Measurements from ENCODE around the gene XYLB.
A peak's percentile ranks its signal among the peaks of the same experiment; 100 is the strongest.

Gene XYLB

DNA sequence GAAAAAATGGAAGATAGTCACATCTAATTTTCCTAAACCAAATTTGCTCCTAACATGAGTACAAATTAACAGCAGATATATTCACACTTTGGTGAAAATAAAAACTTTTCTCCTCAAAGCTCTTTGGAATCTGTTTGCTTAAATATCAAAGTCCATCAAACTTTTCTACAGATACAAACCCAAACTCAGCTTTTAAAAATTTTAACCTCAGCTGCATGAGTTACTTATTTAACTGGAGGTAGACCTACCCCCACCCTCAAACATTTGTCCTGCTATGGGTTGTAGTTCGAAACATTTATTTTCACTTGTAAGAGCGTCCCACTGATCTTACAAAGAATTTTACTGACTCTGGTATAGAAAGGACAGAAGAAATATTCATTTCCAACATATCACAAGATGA is 8.9 kb upstream of the XYLB start:
- no peaks in the 10 kb centered on the region for H3K9me3 ChIP-seq (ENCODE audit: insufficient read depth, low read length)
- no peak overlapping the region for H3K4me3 ChIP-seq (ENCODE audit: insufficient read length, low read depth)
- H3K27me3 ChIP-seq (ENCODE audit: insufficient read depth, insufficient read length): no peaks in the 10 kb centered on the region
- no peak overlapping the region for H3K9ac ChIP-seq (ENCODE audit: insufficient read length, low read depth)
- H3K4me1 ChIP-seq (ENCODE audit: insufficient read depth, insufficient read length): no peaks in the 10 kb centered on the region
- TF ChIP-seq SUZ12 (IDR thresholded peaks at IDR 0.05; ENCODE audit: extremely low read depth, insufficient read depth, insufficient read length): no peak
- no peak for TF ChIP-seq ZNF274 (IDR thresholded peaks at IDR 0.05; ENCODE audit: low read depth, low read length)
- no peak for TF ChIP-seq YY1 (IDR thresholded peaks at IDR 0.05; ENCODE audit: insufficient read depth, insufficient read length)
- DNase-seq (ENCODE audit: low read depth, low spot score): no peak
- no peaks in the 10 kb centered on the region for H3K36me3 ChIP-seq (ENCODE audit: insufficient read depth, insufficient read length, low read length)

DNA sequence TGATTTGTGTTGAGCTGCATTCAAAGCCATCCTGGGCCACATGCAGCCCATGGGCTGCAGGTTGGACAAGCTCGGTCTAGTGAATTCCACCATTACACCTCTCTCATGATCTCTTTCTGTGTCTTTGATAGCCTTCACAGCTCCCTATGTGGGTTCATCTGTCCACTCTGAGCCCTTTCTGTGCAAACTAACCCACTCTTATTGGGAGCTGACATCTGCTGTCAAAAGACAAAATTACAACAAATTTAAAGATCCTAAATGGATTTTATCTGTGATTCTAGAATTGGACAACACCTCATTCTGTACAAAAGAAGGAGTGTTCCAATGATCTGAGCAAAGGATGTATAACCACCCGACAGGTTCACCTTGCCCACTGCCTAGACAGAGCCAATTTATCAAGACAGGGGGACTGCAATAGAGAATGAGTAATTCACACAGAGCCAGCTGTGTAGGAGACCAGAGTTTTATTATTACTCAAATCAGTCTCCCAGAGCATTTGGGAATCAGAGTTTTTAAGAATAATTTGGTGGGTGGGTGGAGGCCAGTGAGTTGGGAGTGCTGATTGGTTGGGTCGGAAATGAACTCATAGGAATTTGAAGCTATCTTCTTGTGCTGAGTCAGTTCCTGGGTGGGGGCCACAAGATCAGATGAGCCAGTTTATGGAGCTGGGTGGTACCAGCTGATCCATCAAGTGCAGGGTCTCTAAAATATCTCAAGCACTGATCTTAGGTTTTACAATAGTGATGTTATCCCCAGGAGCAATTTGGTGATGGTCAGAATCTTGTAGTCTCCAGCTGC is 2.6 kb upstream of the XYLB start:
- Histone ChIP-seq H3K27me3 (ENCODE audit: insufficient read depth, insufficient read length) (peaks cover 9% of the 10 kb centered on the region), H3K36me3 (ENCODE audit: insufficient read depth, insufficient read length, low read length) (peaks cover 8% of the 10 kb centered on the region), H3K4me1 (ENCODE audit: insufficient read depth, insufficient read length) (peaks cover 4% of the 10 kb centered on the region), H3K4me3 (ENCODE audit: insufficient read length, low read depth) (no peak overlapping the region), H3K9ac (ENCODE audit: insufficient read length, low read depth) (no peak overlapping the region), H3K9me3 (ENCODE audit: insufficient read depth, low read length) (0 out of 2 replicates have a peak, but pooled peaks cover 8% of the 10 kb centered on the region)
- no peak for DNase-seq (ENCODE audit: low read depth, low spot score)
- TF ChIP-seq ZNF274 (IDR thresholded peaks at IDR 0.05; ENCODE audit: low read depth, low read length) (no peak), SUZ12 (IDR thresholded peaks at IDR 0.05; ENCODE audit: extremely low read depth, insufficient read depth, insufficient read length) (no peak), YY1 (IDR thresholded peaks at IDR 0.05; ENCODE audit: insufficient read depth, insufficient read length) (no peak)

DNA sequence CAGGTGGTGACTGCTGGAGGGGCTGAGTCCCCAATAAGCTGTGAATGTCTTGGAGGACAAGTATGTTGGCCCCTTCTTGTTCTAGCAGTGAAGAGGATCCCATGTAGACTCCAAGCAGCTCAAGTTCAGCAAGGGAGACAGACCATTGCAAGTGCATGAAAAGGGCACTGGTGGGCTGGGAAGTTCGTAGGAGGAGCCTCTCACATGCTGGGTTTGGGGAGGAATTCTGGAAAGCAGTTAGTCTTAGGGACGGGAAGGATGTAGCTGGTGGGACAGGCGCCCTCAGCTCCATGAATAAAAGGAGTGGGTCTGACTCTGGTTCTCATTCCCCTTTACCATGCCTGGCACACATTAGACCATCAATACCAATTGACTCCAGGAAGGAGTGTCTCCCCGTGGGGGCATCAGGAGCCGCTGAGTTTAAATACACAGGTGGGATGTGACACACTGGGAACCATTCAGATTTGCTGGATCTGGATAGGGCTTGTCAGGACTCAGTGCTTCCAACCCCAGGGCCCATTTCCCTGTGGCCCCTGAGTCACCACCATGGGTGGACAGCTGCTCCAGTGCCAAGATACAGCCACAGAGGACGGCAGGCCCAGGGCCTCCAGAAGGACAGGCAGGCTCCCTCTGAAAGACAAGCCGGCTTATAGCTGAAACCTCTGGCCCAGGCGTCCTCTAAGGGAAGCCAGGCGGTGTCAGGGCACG is 552 bp upstream of the XYLB start:
- TF ChIP-seq SUZ12 (IDR thresholded peaks at IDR 0.05; ENCODE audit: extremely low read depth, insufficient read depth, insufficient read length) (no peak), ZNF274 (IDR thresholded peaks at IDR 0.05; ENCODE audit: low read depth, low read length) (no peak), YY1 (IDR thresholded peaks at IDR 0.05; ENCODE audit: insufficient read depth, insufficient read length) (no peak)
- Histone ChIP-seq H3K9ac (ENCODE audit: insufficient read length, low read depth) (peak overlapping the region; percentile 96), H3K36me3 (ENCODE audit: insufficient read depth, insufficient read length, low read length) (peaks cover 17% of the 10 kb centered on the region), H3K27me3 (ENCODE audit: insufficient read depth, insufficient read length) (peaks cover 9% of the 10 kb centered on the region), H3K9me3 (ENCODE audit: insufficient read depth, low read length) (0 out of 2 replicates have a peak, but pooled peaks cover 8% of the 10 kb centered on the region), H3K4me3 (ENCODE audit: insufficient read length, low read depth) (peak overlapping the region; percentile 82), H3K4me1 (ENCODE audit: insufficient read depth, insufficient read length) (peaks cover 4% of the 10 kb centered on the region)
- no peak for DNase-seq (ENCODE audit: low read depth, low spot score)

DNA sequence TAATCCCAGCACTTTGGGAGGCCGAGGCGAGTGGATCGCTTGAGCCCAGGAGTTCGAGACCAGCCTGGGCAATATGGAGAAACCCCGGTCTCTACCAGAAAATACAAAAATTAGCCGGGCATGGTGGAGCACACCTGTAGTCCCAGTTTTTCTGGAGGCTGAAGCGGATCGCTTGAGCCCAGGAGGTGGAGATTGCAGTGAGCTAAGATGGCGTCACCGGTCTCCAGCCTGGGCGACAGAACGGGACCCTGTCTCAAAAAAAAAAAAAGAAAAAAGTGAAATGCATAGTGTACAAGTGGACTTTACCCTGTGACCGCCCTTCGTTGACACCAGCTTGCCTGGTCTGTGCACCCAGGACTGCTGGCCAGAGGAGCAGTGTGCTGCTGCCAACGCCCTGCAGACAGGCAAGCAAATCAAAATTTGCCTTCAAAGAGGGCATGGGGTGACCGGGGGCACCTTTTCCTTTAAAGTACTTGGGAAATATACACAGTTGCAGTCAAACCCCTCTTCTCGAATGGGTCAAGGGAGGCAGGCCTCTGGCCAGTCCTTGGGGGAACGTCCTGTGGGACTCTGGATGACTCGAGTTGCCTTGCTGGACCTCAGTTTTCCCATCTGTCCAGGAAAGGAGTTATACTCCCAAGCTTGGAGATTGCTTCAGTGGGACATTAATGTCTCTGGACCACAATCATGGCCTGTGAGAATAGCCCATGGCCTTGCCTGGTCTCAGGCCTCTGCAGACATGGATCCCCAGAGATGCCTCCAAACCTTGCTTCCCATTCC is 1.0 kb downstream of the XYLB start:
- Histone ChIP-seq H3K36me3 (ENCODE audit: insufficient read depth, insufficient read length, low read length) (peaks cover 27% of the 10 kb centered on the region), H3K4me3 (ENCODE audit: insufficient read length, low read depth) (peak overlapping the region; percentile 82), H3K9ac (ENCODE audit: insufficient read length, low read depth) (peak overlapping the region; percentile 96), H3K9me3 (ENCODE audit: insufficient read depth, low read length) (0 out of 2 replicates have a peak, but pooled peaks cover 8% of the 10 kb centered on the region), H3K27me3 (ENCODE audit: insufficient read depth, insufficient read length) (peaks cover 9% of the 10 kb centered on the region), H3K4me1 (ENCODE audit: insufficient read depth, insufficient read length) (peaks cover 4% of the 10 kb centered on the region)
- DNase-seq (ENCODE audit: low read depth, low spot score): no peak
- TF ChIP-seq YY1 (IDR thresholded peaks at IDR 0.05; ENCODE audit: insufficient read depth, insufficient read length): no peak
- TF ChIP-seq ZNF274 (IDR thresholded peaks at IDR 0.05; ENCODE audit: low read depth, low read length): no peak
- TF ChIP-seq SUZ12 (IDR thresholded peaks at IDR 0.05; ENCODE audit: extremely low read depth, insufficient read depth, insufficient read length): no peak

DNA sequence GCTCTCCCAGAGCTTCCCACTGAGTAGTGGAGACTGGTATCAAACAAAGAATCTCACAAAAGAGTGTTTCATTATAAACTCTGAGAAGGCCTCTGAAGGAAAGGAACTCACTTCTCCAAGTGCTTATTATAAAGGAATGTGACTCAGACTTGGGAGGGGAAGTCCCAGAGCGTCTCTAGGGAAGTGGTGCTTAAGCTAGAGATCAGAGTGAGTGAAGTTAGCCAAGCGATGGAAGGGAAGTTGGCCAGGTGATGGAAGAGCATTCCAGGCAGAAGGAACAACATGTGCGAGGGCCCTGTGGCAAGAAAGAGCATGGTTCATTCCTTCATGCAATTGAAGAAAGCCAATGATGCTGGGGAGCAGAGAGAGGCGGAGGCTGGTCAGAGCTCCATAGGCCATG is 2.3 kb downstream of the XYLB start:
- Histone ChIP-seq H3K4me3 (ENCODE audit: insufficient read length, low read depth) (no peak overlapping the region), H3K4me1 (ENCODE audit: insufficient read depth, insufficient read length) (peaks cover 4% of the 10 kb centered on the region), H3K27me3 (ENCODE audit: insufficient read depth, insufficient read length) (peaks cover 9% of the 10 kb centered on the region), H3K9ac (ENCODE audit: insufficient read length, low read depth) (no peak overlapping the region), H3K36me3 (ENCODE audit: insufficient read depth, insufficient read length, low read length) (peaks cover 31% of the 10 kb centered on the region), H3K9me3 (ENCODE audit: insufficient read depth, low read length) (0 out of 2 replicates have a peak, but pooled peaks cover 5% of the 10 kb centered on the region)
- DNase-seq (ENCODE audit: low read depth, low spot score): no peak
- TF ChIP-seq ZNF274 (IDR thresholded peaks at IDR 0.05; ENCODE audit: low read depth, low read length) (no peak), SUZ12 (IDR thresholded peaks at IDR 0.05; ENCODE audit: extremely low read depth, insufficient read depth, insufficient read length) (no peak), YY1 (IDR thresholded peaks at IDR 0.05; ENCODE audit: insufficient read depth, insufficient read length) (no peak)

DNA sequence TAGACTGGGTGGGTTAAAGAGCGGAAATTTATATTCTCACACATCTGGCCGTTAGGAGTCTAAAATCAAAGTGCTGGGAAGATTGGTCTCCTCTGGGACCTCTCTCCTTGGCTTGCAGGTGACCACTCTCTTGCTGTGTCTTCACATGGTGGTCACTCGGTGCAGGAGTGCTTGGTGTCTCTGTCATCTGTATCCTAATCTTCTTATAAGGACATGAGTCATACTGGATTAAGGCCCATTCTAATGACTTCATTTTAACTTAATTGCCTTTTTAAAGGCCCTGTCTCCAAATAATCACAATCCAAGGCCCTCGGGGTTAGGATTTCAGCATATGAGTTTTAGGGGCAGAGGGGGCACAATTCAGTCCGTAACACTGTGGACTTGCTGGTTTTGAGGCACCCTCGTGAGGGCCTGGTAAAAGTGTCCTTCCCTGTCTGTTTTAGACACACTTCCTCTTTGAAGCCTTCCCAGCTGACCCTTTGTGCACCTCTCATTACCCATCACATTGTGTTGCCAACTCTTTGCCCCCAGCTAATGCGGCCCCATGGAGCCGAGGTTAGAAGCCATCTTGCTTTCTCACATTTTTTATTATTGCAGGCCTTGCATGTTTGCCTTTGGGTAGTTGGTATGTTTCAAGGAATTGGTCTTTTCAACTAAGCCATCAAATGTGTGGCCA is 3.2 kb downstream of the XYLB start:
- peaks cover 9% of the 10 kb centered on the region for H3K27me3 ChIP-seq (ENCODE audit: insufficient read depth, insufficient read length)
- no peaks in the 10 kb centered on the region for H3K9me3 ChIP-seq (ENCODE audit: insufficient read depth, low read length)
- no peak overlapping the region for H3K4me3 ChIP-seq (ENCODE audit: insufficient read length, low read depth)
- no peak overlapping the region for H3K9ac ChIP-seq (ENCODE audit: insufficient read length, low read depth)
- H3K4me1 ChIP-seq (ENCODE audit: insufficient read depth, insufficient read length): peaks cover 4% of the 10 kb centered on the region
- DNase-seq (ENCODE audit: low read depth, low spot score): no peak
- TF ChIP-seq ZNF274 (IDR thresholded peaks at IDR 0.05; ENCODE audit: low read depth, low read length): no peak
- no peak for TF ChIP-seq YY1 (IDR thresholded peaks at IDR 0.05; ENCODE audit: insufficient read depth, insufficient read length)
- TF ChIP-seq SUZ12 (IDR thresholded peaks at IDR 0.05; ENCODE audit: extremely low read depth, insufficient read depth, insufficient read length): no peak
- peaks cover 31% of the 10 kb centered on the region for H3K36me3 ChIP-seq (ENCODE audit: insufficient read depth, insufficient read length, low read length)
